ENCODE measurements around the gene CELSR1. TPM values are rescaled to one million over a fixed set of nuclear protein-coding genes. Genes with fewer than 3 reads are reported as not detected.

CELSR1 gene
- total RNA-seq, 1 experiment from 2014 or later: 30.7 TPM

GRCh38 chr22:46388647-46389046 is 148.8 kb downstream of the CELSR1 start:
- no peak for ATAC-seq
- Histone ChIP-seq H3K27me3 (ENCODE audit: control insufficient read depth, insufficient read depth, low read length) (no peaks in the 10 kb centered on the region), H3K27ac (ENCODE audit: low read length) (no peak overlapping the region), H3K36me3 (ENCODE audit: control insufficient read depth, insufficient read depth, low read length) (no peaks in the 10 kb centered on the region), H3K4me3 (ENCODE audit: low read depth in 2 of 2, low read length in 2 of 2) (no peak overlapping the region), H3K4me1 (ENCODE audit: control insufficient read depth, insufficient read depth, low read length) (no peaks in the 10 kb centered on the region), H3K9me3 (ENCODE audit: control insufficient read depth, insufficient read depth, low read depth, low read length) (no peaks in the 10 kb centered on the region)
- in situ Hi-C loops (cut with HindIII; ENCODE audit: low pct_unique_long_range_greater_than_20kb, low sequenced_read_pairs): no loop called here
- ChIA-PET POLR2A (no interaction called here), CTCF (interaction anchor here (1.2 kb wide), 1 partner anchor 21 kb away, joined by 3 read pairs; no protein-coding TSS in a partner anchor)
- intact Hi-C loops (cut with micrococcal nuclease; ENCODE audit: unreplicated experiment): no loop called here
- TF ChIP-seq, protein P1, sequence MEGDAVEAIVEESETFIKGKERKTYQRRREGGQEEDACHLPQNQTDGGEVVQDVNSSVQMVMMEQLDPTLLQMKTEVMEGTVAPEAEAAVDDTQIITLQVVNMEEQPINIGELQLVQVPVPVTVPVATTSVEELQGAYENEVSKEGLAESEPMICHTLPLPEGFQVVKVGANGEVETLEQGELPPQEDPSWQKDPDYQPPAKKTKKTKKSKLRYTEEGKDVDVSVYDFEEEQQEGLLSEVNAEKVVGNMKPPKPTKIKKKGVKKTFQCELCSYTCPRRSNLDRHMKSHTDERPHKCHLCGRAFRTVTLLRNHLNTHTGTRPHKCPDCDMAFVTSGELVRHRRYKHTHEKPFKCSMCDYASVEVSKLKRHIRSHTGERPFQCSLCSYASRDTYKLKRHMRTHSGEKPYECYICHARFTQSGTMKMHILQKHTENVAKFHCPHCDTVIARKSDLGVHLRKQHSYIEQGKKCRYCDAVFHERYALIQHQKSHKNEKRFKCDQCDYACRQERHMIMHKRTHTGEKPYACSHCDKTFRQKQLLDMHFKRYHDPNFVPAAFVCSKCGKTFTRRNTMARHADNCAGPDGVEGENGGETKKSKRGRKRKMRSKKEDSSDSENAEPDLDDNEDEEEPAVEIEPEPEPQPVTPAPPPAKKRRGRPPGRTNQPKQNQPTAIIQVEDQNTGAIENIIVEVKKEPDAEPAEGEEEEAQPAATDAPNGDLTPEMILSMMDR (IDR thresholded peaks at IDR 0.05): no peak
- TF ChIP-seq, protein P2, sequence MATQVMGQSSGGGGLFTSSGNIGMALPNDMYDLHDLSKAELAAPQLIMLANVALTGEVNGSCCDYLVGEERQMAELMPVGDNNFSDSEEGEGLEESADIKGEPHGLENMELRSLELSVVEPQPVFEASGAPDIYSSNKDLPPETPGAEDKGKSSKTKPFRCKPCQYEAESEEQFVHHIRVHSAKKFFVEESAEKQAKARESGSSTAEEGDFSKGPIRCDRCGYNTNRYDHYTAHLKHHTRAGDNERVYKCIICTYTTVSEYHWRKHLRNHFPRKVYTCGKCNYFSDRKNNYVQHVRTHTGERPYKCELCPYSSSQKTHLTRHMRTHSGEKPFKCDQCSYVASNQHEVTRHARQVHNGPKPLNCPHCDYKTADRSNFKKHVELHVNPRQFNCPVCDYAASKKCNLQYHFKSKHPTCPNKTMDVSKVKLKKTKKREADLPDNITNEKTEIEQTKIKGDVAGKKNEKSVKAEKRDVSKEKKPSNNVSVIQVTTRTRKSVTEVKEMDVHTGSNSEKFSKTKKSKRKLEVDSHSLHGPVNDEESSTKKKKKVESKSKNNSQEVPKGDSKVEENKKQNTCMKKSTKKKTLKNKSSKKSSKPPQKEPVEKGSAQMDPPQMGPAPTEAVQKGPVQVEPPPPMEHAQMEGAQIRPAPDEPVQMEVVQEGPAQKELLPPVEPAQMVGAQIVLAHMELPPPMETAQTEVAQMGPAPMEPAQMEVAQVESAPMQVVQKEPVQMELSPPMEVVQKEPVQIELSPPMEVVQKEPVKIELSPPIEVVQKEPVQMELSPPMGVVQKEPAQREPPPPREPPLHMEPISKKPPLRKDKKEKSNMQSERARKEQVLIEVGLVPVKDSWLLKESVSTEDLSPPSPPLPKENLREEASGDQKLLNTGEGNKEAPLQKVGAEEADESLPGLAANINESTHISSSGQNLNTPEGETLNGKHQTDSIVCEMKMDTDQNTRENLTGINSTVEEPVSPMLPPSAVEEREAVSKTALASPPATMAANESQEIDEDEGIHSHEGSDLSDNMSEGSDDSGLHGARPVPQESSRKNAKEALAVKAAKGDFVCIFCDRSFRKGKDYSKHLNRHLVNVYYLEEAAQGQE (IDR thresholded peaks at IDR 0.05; ENCODE audit: insufficient read depth in 1 of 2, low read depth in 2 of 2, low read length in 1 of 2): no peak
- no peak for TF ChIP-seq SIN3A (IDR thresholded peaks at IDR 0.05; ENCODE audit: borderline replicate concordance, insufficient read depth, low read depth, low read length)
- no peak for TF ChIP-seq POLR2AphosphoS5 (IDR thresholded peaks at IDR 0.05; ENCODE audit: low read depth, low read length)
- no peak for TF ChIP-seq TCF7L2 (IDR thresholded peaks at IDR 0.05; ENCODE audit: low read depth, low read length)
- no peak for DNase-seq (ENCODE audit: low read depth, low spot score)
- no TSS peak for BruUV-seq (replicated peaks)

DNA sequence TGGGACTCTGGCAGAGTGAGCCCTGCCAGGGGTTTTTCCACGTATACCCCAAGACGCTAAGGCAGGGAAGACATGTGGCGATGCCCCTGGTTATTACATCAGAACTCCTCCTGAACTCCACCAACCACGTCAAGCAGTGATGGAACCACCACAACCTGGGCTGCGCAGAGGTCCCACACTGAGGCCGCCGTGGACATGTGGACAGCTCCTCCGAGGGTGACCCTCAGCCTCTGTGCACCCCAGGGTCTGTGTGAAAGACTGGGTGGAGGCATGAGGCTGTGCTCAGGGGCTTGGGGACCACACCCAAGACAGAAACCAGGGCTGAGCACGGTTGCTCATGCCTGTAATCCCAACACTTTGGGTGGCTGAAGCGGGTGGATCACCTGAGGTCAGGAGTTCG is 149.7 kb downstream of the CELSR1 start:
- Histone ChIP-seq H3K4me1 (ENCODE audit: control insufficient read depth, insufficient read depth, low read length) (no peaks in the 10 kb centered on the region), H3K27me3 (ENCODE audit: control insufficient read depth, insufficient read depth, low read length) (no peaks in the 10 kb centered on the region), H3K36me3 (ENCODE audit: control insufficient read depth, insufficient read depth, low read length) (no peaks in the 10 kb centered on the region), H3K4me3 (ENCODE audit: low read depth in 2 of 2, low read length in 2 of 2) (no peak overlapping the region), H3K27ac (ENCODE audit: low read length) (no peak overlapping the region), H3K9me3 (ENCODE audit: control insufficient read depth, insufficient read depth, low read depth, low read length) (no peaks in the 10 kb centered on the region)
- ChIA-PET CTCF (no interaction called here), POLR2A (no interaction called here)
- in situ Hi-C loops (cut with HindIII; ENCODE audit: low pct_unique_long_range_greater_than_20kb, low sequenced_read_pairs): no loop called here
- intact Hi-C loops (cut with micrococcal nuclease; ENCODE audit: unreplicated experiment): no loop called here
- BruUV-seq (replicated peaks): no TSS peak
- TF ChIP-seq, protein P1 (IDR thresholded peaks at IDR 0.05): no peak
- TF ChIP-seq, protein P2 (IDR thresholded peaks at IDR 0.05; ENCODE audit: insufficient read depth in 1 of 2, low read depth in 2 of 2, low read length in 1 of 2): no peak
- TF ChIP-seq POLR2AphosphoS5 (IDR thresholded peaks at IDR 0.05; ENCODE audit: low read depth, low read length): no peak
- TF ChIP-seq TCF7L2 (IDR thresholded peaks at IDR 0.05; ENCODE audit: low read depth, low read length): no peak
- TF ChIP-seq SIN3A (IDR thresholded peaks at IDR 0.05; ENCODE audit: borderline replicate concordance, insufficient read depth, low read depth, low read length): no peak
- ATAC-seq (no peak), DNase-seq (ENCODE audit: low read depth, low spot score) (no peak)
